HEK293 (cell line): ENCODE data around the gene AEBP1.

Source experiments
- ATF2 ChIP-seq: fragments of 450-650 bp; formaldehyde crosslinking; IDR thresholded peaks from 2 replicates; pipeline ENCODE4 v1.5.1; 2016; ENCODE audit warnings: missing biosample characterization, missing genetic modification characterization, low read depth
- CTCF ChIP-seq: fragments of 450-650 bp; formaldehyde crosslinking; IDR thresholded peaks from 2 replicates; pipeline ENCODE4 v1.5.1; 2016; ENCODE audit warnings: missing biosample characterization, missing genetic modification characterization
- EGR2 ChIP-seq: fragments of 450-650 bp; formaldehyde crosslinking; IDR thresholded peaks from 2 replicates; pipeline ENCODE4 v1.5.1; 2016; ENCODE audit warnings: low read depth, missing biosample characterization, missing genetic modification characterization
- ELK4 ChIP-seq: IDR thresholded peaks from 2 replicates; pipeline ENCODE4 v1.6.1; 2011; ENCODE audit warnings: mild to moderate bottlenecking, low read depth, low read length, borderline replicate concordance
- KLF17 ChIP-seq: fragments of 450-650 bp; formaldehyde crosslinking; IDR thresholded peaks from 2 replicates; pipeline ENCODE4 v1.5.1; 2016; ENCODE audit warnings: missing biosample characterization, missing genetic modification characterization
- REST ChIP-seq: fragments of 450-650 bp; formaldehyde crosslinking; IDR thresholded peaks from 2 replicates; pipeline ENCODE4 v1.5.1; 2016; ENCODE audit warnings: missing biosample characterization, missing genetic modification characterization
- TSHZ1 ChIP-seq: fragments of 450-650 bp; formaldehyde crosslinking; IDR thresholded peaks from 2 replicates; pipeline ENCODE4 v1.5.1; 2016; ENCODE audit warnings: missing biosample characterization, missing genetic modification characterization, borderline replicate concordance
- ZNF114 ChIP-seq: fragments of 450-650 bp; formaldehyde crosslinking; IDR thresholded peaks from 2 replicates; pipeline ENCODE4 v1.5.0; 2017; ENCODE audit warnings: missing biosample characterization, missing genetic modification characterization
- ZNF133 ChIP-seq: fragments of 450-650 bp; formaldehyde crosslinking; IDR thresholded peaks from 2 replicates; pipeline ENCODE4 v1.5.1; 2016; ENCODE audit warnings: missing biosample characterization, missing genetic modification characterization
- ZNF146 ChIP-seq: fragments of 450-650 bp; formaldehyde crosslinking; IDR thresholded peaks from 2 replicates; pipeline ENCODE4 v1.5.1; 2016; ENCODE audit warnings: missing biosample characterization, missing genetic modification characterization
- ZNF530 ChIP-seq: fragments of 450-650 bp; formaldehyde crosslinking; IDR thresholded peaks from 2 replicates; pipeline ENCODE4 v1.5.1; 2016; ENCODE audit warnings: low read depth, missing biosample characterization, missing genetic modification characterization
- ZNF701 ChIP-seq: fragments of 450-650 bp; formaldehyde crosslinking; IDR thresholded peaks from 2 replicates; pipeline ENCODE4 v1.5.1; 2016; ENCODE audit warnings: missing biosample characterization, missing genetic modification characterization
- ZSCAN18 ChIP-seq: fragments of 450-650 bp; formaldehyde crosslinking; IDR thresholded peaks from 2 replicates; pipeline ENCODE4 v1.5.1; 2016; ENCODE audit warnings: missing biosample characterization, missing genetic modification characterization

GRCh38 chr7:44106311-44107065 is 2.3 kb downstream of the AEBP1 start:
- TF ChIP-seq ELK4 (no peak), ZNF530 (tag by site-specific recombination) (no peak), REST (no peak), ZNF114 (tag by site-specific recombination) (no peak), CTCF (tag by site-specific recombination) (no peak), KLF17 (no peak), TSHZ1 (no peak), ATF2 (tag by site-specific recombination) (no peak), ZNF701 (tag by site-specific recombination) (no peak), ZNF133 (tag by site-specific recombination) (no peak), ZNF146 (no peak), ZSCAN18 (tag by site-specific recombination) (no peak), EGR2 (tag by site-specific recombination) (no peak)
